ENCODE data around the gene RABGAP1L.

DNA sequence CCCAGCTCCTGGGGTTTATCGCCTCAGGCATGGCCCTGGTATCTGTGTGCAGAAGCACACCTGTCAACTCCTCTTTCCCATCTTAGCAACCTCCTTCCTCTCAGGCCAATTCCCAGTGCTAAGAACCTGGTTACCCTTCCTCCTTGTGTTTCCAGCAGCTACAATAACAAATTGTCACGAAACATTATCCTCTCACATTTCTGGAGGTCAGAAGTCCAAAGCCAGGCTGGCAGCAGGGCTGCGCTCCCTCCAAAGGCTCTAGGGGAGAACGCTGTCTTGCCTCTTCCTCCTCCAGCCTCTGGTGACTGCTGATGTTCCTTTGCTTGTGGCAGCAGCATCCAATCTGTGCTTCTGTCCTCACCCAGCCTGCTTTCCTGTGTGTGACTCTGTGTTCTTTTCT, 874.6 kb downstream of the RABGAP1L start:
- TF ChIP-seq POLR2AphosphoS5 (IDR thresholded peaks at IDR 0.05), result no peak
- TF ChIP-seq CTCF (IDR thresholded peaks at IDR 0.05), result no peak
- no peak for TF ChIP-seq POLR2A (IDR thresholded peaks at IDR 0.05)
